Stimulated activated CD8-positive, alpha-beta memory T cell treated with anti-CD3 and anti-CD28 coated beads, Interleukin-2, amount 100 ng/mL, for 48 hours (primary cell): Measurements from ENCODE around the gene SNRNP200.
"Not testable (repeated sequence)": the region's sequence is repeated elsewhere in the genome, so short reads cannot be mapped to it uniquely, and the experiment has no call there.

Experiments used
- DNase-seq, 2 donors: peaks; one replicate each; pipeline ENCODE4 v3.0.0-alpha.2; 2020; ENCODE audit warnings: low read depth in 2 of 2

The SNRNP200 gene

GRCh38 chr2:96274355-96275056 is 30.8 kb downstream of the SNRNP200 start:
- DNase-seq, result no peak

DNA sequence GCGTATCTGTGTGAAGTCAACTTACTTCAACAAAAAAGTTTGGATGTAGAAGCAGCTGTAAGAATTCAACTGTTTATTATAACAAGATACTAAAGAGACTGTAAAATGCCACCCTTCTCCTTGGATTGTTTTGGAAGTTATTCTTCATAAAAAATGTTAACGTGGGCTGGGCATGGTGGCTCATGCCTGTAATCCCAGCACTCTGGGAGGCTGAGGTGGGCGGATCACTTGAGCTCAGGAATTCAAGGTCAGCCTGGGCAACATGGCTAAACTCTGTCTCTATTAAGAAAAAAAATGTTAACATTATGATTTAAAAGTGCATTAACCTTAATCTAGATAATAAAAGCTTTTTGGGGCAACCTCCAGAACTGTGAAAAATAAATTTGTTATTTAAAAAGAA is 31.6 kb downstream of the SNRNP200 start:
- no peak for DNase-seq

GRCh38 chr2:96271995-96272394 is 33.4 kb downstream of the SNRNP200 start:
- no peak for DNase-seq

DNA sequence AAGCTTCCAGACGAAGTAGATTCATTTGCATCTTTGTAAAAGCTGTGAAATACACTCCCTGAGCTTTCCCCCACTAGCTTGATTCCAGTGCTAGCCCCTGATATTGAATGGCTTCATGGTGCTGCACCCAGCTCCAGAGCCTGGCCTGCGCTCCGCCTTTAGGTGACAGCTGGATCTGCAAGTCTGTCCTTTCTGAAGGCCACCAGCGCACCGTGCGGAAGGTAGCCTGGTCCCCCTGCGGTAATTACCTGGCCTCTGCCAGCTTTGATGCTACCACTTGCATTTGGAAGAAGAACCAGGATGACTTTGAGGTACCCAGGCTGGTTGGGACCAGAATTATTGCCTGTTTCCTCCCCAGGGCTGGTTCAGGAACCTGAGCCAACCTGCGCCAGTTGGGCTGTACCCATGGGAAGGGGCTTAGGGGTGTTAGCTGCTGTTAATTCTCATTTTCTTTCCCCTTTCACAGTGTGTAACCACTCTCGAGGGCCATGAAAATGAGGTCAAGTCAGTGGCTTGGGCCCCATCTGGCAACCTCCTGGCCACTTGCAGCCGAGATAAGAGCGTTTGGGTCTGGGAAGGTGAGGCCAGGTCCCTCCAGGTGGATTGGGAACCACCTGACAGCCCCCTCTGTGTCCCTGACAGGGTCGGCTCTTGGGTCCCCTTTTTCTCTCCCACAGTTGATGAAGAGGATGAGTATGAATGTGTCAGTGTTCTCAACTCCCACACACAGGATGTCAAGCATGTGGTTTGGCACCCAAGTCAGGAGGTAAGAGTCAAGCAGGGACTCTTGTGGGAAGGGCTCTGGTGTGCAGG is 38.0 kb downstream of the SNRNP200 start:
- DNase-seq, result peak; percentile 32 to 41

DNA sequence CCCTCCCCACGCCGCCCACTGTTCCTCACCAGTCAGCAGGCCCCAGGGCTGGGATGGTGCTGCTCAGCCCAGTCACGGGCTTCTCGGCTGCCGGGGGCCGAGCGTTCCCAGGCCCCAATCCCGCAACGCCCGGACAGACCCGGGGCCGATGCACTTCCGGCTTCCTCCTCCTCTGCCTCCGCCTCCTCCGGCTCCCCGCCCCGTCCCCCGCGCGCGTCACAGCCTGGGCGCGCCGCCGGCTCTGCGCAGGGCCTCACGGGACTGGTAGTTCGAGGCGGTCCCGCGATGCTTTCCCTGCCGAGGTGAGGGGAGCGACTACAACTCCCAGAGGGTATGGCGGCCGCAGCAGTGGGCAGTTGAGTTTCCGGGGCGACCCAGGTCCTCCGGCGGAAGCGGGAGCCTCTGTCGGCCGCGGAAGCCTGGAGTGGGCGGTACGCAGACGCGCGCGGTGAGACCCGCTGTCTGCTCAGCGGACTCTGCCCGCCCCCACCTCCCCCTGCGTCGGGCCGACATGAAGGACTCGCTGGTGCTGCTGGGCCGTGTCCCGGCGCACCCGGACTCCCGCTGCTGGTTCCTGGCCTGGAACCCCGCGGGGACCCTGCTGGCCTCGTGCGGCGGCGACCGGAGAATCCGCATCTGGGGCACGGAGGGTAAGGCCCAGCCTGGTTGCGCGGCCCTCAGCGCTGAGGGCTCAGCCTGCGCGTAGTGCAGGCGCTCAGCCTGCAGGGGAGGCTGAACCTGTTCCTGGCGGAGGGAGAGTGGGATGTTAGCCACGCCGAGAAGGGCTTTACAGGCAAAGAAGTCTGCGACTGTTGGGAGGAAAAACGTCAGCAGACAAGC is 39.3 kb downstream of the SNRNP200 start, which contains the start of the genes CIAO1 and TMEM127:
Gene CIAO1 (plus strand): TSS at position 386 of the 840 bp plus-strand sequence. CDS start 126 bp downstream, at position 512.
Gene TMEM127 (minus strand): TSS at position 158 of the 840 bp plus-strand sequence. CDS start 616 bp downstream, outside the sequence.
- peak; percentile 98 for DNase-seq

GRCh38 chr2:96265349-96265839 is 40.0 kb downstream of the SNRNP200 start:
- DNase-seq, result peak; percentile 24 to 25

- peak in 1 of 2 donors; percentile 16 for DNase-seq
Measured at GRCh38 chr2:96264656-96265348, 40.5 kb downstream of the SNRNP200 start.

- DNase-seq, result no peak
Measured at GRCh38 chr2:96264086-96264485, 41.3 kb downstream of the SNRNP200 start.

- DNase-seq, result no peak
Measured at GRCh38 chr2:96262306-96262705, 43.0 kb downstream of the SNRNP200 start.

DNA sequence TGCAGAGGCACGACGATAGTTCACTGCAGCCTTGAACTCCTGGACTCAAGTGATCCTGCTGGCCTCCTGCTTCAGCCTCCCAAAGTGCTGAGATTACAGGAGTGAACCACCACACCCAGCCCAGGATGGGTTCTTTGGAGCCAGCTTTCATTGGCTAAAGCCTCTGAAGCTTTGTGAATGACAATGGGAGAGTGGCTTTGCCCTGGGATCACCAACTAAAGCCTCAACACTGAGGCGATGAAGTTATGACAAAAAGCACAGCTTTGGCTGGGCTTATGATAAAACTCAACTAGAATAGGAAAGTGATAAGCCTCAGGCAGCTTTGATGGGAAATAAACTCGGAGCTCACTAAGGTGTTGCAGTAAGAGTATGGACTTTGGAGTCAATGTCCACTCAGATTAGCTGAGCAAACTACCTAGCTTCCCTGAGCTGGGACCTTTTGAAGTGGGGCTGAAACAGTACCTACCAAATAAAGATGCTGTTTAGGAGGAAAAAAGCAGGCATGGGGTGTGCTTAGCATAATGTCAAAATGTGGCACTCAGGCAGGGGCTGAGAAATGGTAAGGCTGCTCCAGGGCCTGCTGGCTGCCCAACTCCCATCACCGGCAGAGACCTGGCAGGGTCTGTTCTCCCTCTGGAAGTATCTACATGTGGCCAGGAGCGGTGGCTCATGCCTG is 43.9 kb downstream of the SNRNP200 start:
- DNase-seq, result no peak

- DNase-seq, result no peak
Measured at GRCh38 chr2:96260387-96261260, 44.7 kb downstream of the SNRNP200 start.

GRCh38 chr2:96259497-96259921 is 45.8 kb downstream of the SNRNP200 start:
- no peak for DNase-seq

GRCh38 chr2:96258166-96259022 is 47.0 kb downstream of the SNRNP200 start:
- DNase-seq, result no peak

GRCh38 chr2:96257744-96258143 is 47.6 kb downstream of the SNRNP200 start:
- not testable (repeated sequence) for DNase-seq

DNA sequence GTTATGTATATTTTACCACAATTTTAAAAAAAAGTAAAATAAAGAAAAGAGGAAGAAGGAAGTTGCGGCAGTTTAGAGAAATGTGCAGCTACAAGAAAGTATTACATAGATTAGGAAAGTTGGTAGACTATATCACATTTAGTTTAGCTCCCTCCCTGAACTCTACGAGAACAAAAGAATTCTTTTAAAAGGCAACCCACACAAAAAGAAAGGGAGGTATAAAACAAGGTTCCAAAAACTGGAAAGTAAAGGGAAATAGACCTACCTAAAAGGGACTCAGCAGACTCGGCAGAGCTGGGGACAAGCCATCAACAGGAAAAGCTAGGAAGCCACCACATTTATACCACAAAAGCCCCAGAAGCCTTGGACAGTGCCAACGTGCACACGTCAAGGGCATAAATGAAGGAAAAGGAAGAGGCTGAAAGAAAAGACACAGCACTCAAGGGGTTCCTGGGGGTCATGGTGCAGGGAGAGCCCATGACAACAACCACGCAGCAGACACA is 48.7 kb downstream of the SNRNP200 start:
- DNase-seq, result no peak

DNA sequence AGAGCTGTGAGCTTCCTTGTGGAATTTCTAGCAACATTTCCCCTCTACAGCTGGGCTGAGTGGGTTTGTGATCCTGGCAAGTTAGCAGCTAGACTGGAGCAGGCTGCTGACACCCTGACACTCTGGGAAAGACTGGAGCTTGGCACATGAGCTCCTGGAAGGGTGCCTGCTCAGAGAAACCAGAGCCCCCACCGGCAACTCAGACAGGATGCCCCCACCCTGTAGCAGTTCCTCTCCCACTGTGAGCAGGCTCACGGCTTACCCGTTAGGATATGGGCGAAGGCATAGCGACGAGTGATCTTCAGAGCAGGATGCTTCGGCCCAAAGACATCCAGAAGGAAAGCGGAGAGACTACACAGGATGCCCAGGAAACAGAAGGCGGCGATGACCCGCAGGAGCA is 50.8 kb downstream of the SNRNP200 start:
- DNase-seq, result no peak

- no peak for DNase-seq
Measured at GRCh38 chr2:96253006-96253405, 52.3 kb downstream of the SNRNP200 start.

GRCh38 chr2:96252526-96252925 is 52.8 kb downstream of the SNRNP200 start:
- DNase-seq, result no peak
